ENCODE results near the gene SESN1. TPM values are rescaled to one million over a fixed set of nuclear protein-coding genes. Genes with fewer than 3 reads are reported as not detected.

SESN1 gene
- total RNA-seq, 1 experiment from 2014 or later: 30.2 TPM

DNA sequence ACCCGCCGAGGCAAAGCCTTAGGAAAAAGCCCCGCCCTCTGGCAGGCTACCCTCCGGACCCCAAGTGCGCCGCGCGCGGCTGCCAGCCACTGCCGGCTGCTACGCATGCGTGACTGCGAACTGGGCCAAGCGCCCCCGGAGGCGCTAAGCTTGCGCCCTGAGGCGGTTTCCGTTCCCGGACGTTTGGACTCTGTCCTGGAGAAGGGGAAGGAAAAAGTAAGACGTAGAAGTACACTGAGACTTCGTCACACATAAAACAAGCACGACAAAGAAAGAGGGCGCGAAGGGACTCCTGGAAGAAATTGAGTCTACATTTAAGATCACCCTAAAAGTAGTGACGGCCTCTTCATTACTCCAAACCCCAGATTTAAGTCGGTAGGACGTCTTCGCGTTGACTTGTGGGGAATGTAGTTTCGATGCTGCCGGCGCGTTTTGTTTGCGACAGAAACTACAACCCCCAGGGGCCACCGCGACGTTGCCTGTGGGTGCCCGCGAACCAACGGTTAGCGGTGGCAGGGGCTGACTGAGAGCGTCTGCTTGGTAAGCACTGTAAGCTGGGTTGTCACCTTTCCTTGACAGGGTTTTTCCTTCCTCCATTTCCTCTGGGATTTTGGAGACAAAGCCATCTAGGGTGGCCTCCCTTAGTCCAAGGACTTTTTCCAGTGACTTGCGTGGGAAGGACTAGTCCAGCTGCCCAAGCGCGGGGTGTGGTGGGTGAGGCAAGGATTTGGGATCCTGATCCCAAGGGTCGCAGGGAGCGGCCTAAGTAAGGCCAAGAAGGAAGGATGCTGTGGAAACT, 589 bp upstream of the SESN1 start, which contains the start of gene CEP57L1:
Gene CEP57L1 (plus strand): TSS at position 472 of the 799 bp plus-strand sequence. CDS start 49,715 bp downstream, outside the sequence.
- DNase-seq (ENCODE audit: low spot score) (peak; percentile 99), ATAC-seq (peak; percentile 65)
- no peaks in the 10 kb centered on the region for H3K9me3 Mint-ChIP-seq
- H3K36me3 Mint-ChIP-seq: no peaks in the 10 kb centered on the region
- ChIA-PET CTCF (interaction anchor here (0.6 to 2.5 kb wide), 7 partner anchors 21 to 1369 kb away, joined by 3 to 14 read pairs (median 5); no protein-coding TSS in a partner anchor), POLR2A (interaction anchor here (0.6 to 1.6 kb wide), 7 partner anchors 13 to 535 kb away, joined by 3 to 6 read pairs (median 4); partner anchors contain the start of genes ARMC2, CD164, FOXO3 and PPIL6)
- H3K4me1 Mint-ChIP-seq: peaks cover 25% of the 10 kb centered on the region
- no peaks in the 10 kb centered on the region for H3K27me3 Mint-ChIP-seq (ENCODE audit: low read depth)
- H3K27ac Mint-ChIP-seq: peak within 1 kb of the TSS; percentile 99
- TF ChIP-seq SP1 (CRISPR knock-in tag; conservative IDR thresholded peaks at IDR 0.05): peak; percentile 29
- TF ChIP-seq, protein P1, sequence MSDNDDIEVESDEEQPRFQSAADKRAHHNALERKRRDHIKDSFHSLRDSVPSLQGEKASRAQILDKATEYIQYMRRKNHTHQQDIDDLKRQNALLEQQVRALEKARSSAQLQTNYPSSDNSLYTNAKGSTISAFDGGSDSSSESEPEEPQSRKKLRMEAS (CRISPR knock-in tag; IDR thresholded peaks at IDR 0.05): no peak
- TF ChIP-seq HMGXB4 (CRISPR knock-in tag; IDR thresholded peaks at IDR 0.05): peak; percentile 38; the same call in 1 of the 2 replicates
- no peak for TF ChIP-seq FOXJ3 (CRISPR knock-in tag; IDR thresholded peaks at IDR 0.05; ENCODE audit: borderline replicate concordance)
- TF ChIP-seq FOXK1 (CRISPR knock-in tag; IDR thresholded peaks at IDR 0.05): peak; percentile 60; the same call in 1 of the 2 replicates
- TF ChIP-seq MYBL2 (CRISPR knock-in tag; IDR thresholded peaks at IDR 0.05): 0 out of 2 replicates have a peak, but pooled peaks have one; percentile 55
- TF ChIP-seq CREM (CRISPR knock-in tag; IDR thresholded peaks at IDR 0.05): peak; percentile 95
- 0 out of 2 replicates have a peak, but pooled peaks have one; percentile 31 for TF ChIP-seq GABPB1 (CRISPR knock-in tag; IDR thresholded peaks at IDR 0.05)
- TF ChIP-seq ZNF232 (CRISPR knock-in tag; IDR thresholded peaks at IDR 0.05): no peak
- H3K4me3 Mint-ChIP-seq: peak within 1 kb of the TSS; percentile 91

- peak overlapping the region; percentile 74 for H3K4me3 Mint-ChIP-seq
- no peaks in the 10 kb centered on the region for H3K9me3 Mint-ChIP-seq
- POLR2A ChIA-PET: interaction anchor here (0.6 to 1.6 kb wide), 9 partner anchors 12 to 537 kb away, joined by 3 to 6 read pairs (median 4); partner anchors contain the start of genes ARMC2, CD164 and FOXO3
- H3K4me1 Mint-ChIP-seq: peaks cover 34% of the 10 kb centered on the region
- no peaks in the 10 kb centered on the region for H3K27me3 Mint-ChIP-seq (ENCODE audit: low read depth)
- CTCF ChIA-PET: interaction anchor here (0.9 to 2.5 kb wide), 8 partner anchors 12 to 613 kb away, joined by 3 to 14 read pairs (median 4); no protein-coding TSS in a partner anchor
- no peaks in the 10 kb centered on the region for H3K36me3 Mint-ChIP-seq
- ATAC-seq (no peak), DNase-seq (ENCODE audit: low spot score) (no peak)
- peak overlapping the region; percentile 30 for H3K27ac Mint-ChIP-seq
- TF ChIP-seq SP1 (CRISPR knock-in tag; conservative IDR thresholded peaks at IDR 0.05) (no peak), TP53 (CRISPR knock-in tag; IDR thresholded peaks at IDR 0.05) (no peak), ZNF671 (CRISPR knock-in tag; IDR thresholded peaks at IDR 0.05) (no peak), ZNF138 (CRISPR knock-in tag; conservative IDR thresholded peaks at IDR 0.05) (no peak), ZNF281 (CRISPR knock-in tag; IDR thresholded peaks at IDR 0.05) (no peak), ZNF121 (CRISPR knock-in tag; IDR thresholded peaks at IDR 0.05) (no peak), ZNF532 (CRISPR knock-in tag; IDR thresholded peaks at IDR 0.05; ENCODE audit: borderline replicate concordance) (no peak), ZNF416 (CRISPR knock-in tag; IDR thresholded peaks at IDR 0.05) (no peak), NR1H2 (CRISPR knock-in tag; IDR thresholded peaks at IDR 0.05) (no peak), OVOL2 (CRISPR knock-in tag; IDR thresholded peaks at IDR 0.05; ENCODE audit: borderline replicate concordance) (no peak)
- TF ChIP-seq, protein P2, sequence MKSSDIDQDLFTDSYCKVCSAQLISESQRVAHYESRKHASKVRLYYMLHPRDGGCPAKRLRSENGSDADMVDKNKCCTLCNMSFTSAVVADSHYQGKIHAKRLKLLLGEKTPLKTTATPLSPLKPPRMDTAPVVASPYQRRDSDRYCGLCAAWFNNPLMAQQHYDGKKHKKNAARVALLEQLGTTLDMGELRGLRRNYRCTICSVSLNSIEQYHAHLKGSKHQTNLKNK (CRISPR knock-in tag; IDR thresholded peaks at IDR 0.05): no peak
- TF ChIP-seq, protein P3, sequence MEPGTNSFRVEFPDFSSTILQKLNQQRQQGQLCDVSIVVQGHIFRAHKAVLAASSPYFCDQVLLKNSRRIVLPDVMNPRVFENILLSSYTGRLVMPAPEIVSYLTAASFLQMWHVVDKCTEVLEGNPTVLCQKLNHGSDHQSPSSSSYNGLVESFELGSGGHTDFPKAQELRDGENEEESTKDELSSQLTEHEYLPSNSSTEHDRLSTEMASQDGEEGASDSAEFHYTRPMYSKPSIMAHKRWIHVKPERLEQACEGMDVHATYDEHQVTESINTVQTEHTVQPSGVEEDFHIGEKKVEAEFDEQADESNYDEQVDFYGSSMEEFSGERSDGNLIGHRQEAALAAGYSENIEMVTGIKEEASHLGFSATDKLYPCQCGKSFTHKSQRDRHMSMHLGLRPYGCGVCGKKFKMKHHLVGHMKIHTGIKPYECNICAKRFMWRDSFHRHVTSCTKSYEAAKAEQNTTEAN (CRISPR knock-in tag; IDR thresholded peaks at IDR 0.05): no peak
Measured at GRCh38 chr6:109093732-109094415, 772 bp downstream of the SESN1 start.
